A549 (cell line): ENCODE results near the gene SH3GL2. TPM values are rescaled to one million over a fixed set of nuclear protein-coding genes. Genes with fewer than 3 reads are reported as not detected.

Experiments
- ATAC-seq, 2 experiments: fragments of 200-7000 bp in 1 of 2; fragments of >200 bp in 1 of 2; cut with Nextera tagmentation in 1 of 2; cut with Tn5 transposase in 1 of 2; 3 replicates each; pipeline versions ENCODE4 v1.8.0 to v1.9.1; 2018 to 2020; ENCODE audit warnings: mild to moderate bottlenecking in 1 of 2, moderate library complexity in 1 of 2
- CTCF ChIA-PET: fragments of 300-600 bp; sonication (Branson Sonifier 250); formaldehyde crosslinking; extraction: SDS; loops from one replicate; lab custom pipeline; 2021; ENCODE audit warnings: antibody characterized with exemption, inconsistent platforms; lab: Yijun Ruan, JAX
- POLR2A ChIA-PET: fragments of 350-600 bp; formaldehyde crosslinking; extraction: SDS; loops from one replicate; lab custom pipeline; 2021; ENCODE audit warnings: antibody characterized with exemption, inconsistent platforms; lab: Yijun Ruan, JAX
- DNase-seq, 2 experiments: peaks; one replicate each; pipeline versions ENCODE4 v3.0.0 to v3.0.0-alpha.2; 2011 to 2016; ENCODE audit warnings: low read depth in 1 of 2, low spot score in 1 of 2
- FAIRE-seq: peaks from 2 replicates; lab custom pipeline; 2011; peaks lifted over from hg19 to GRCh38; lab: Jason Lieb, UNC
- H3K27ac ChIP-seq, 2 experiments: fragments of >200 bp; sonication (Bioruptor Twin); formaldehyde crosslinking; 3 replicates each; pipeline ENCODE4 v1.5.1; 2016 to 2017
- H3K4me1 ChIP-seq: fragments of >200 bp; sonication (Bioruptor Twin); formaldehyde crosslinking; 3 replicates; pipeline ENCODE4 v1.6.1; 2016
- H3K4me2 ChIP-seq: fragments of >200 bp; sonication (Bioruptor Twin); formaldehyde crosslinking; 3 replicates; pipeline ENCODE4 v1.6.1; 2016
- H3K4me3 ChIP-seq: fragments of >200 bp; sonication (Bioruptor Twin); formaldehyde crosslinking; 3 replicates; pipeline ENCODE4 v1.5.1; 2016
- H3K9me3 ChIP-seq: fragments of >200 bp; sonication (Bioruptor Twin); formaldehyde crosslinking; 3 replicates; pipeline ENCODE4 v1.6.1; 2016
- ATOH8 ChIP-seq: fragments of 250-450 bp; sonication (Bioruptor Pico); IDR thresholded peaks from 2 replicates; pipeline ENCODE4 v1.5.0; 2020; ENCODE audit warnings: low read depth, mild to moderate bottlenecking, moderate library complexity
- BHLHE40 ChIP-seq: IDR thresholded peaks from 2 replicates; pipeline ENCODE4 v1.6.1; 2012; ENCODE audit warnings: low read depth, low read length, inconsistent platforms
- CBX2 ChIP-seq: fragments of 200-600 bp; sonication (generic); IDR thresholded peaks from 2 replicates; pipeline ENCODE4 v1.6.1; 2016; ENCODE audit warnings: low read depth, mild to moderate bottlenecking, borderline replicate concordance
- CEBPB ChIP-seq, 2 experiments: fragments of >200 bp in 1 of 2; sonication (Bioruptor Twin) in 1 of 2; formaldehyde crosslinking in 1 of 2; IDR thresholded peaks; 2 replicates each; pipeline ENCODE4 v1.6.1; 2012 to 2016
- CHD4 ChIP-seq: fragments of 200-600 bp; sonication (generic); IDR thresholded peaks from 2 replicates; pipeline ENCODE4 v1.6.1; 2016; ENCODE audit warnings: antibody characterized with exemption, mild to moderate bottlenecking, borderline replicate concordance
- EHF ChIP-seq: fragments of 250-450 bp; sonication (Bioruptor Pico); IDR thresholded peaks from 2 replicates; pipeline ENCODE4 v1.5.0; 2020; ENCODE audit warnings: mild to moderate bottlenecking
- EP300 ChIP-seq, 2 experiments: fragments of >200 bp; sonication (Bioruptor Twin); formaldehyde crosslinking; IDR thresholded peaks; 2 replicates in 1 of 2; 3 replicates in 1 of 2; pipeline ENCODE4 v1.6.1; 2016 to 2017
- ESRRA ChIP-seq: fragments of 150-350 bp; IDR thresholded peaks from 2 replicates; pipeline ENCODE4 v1.6.1; 2014; ENCODE audit warnings: mild to moderate bottlenecking, low read length, borderline replicate concordance
- FOSB ChIP-seq: fragments of 250-450 bp; sonication (Bioruptor Pico); IDR thresholded peaks from 2 replicates; pipeline ENCODE4 v1.5.0; 2020; ENCODE audit warnings: mild to moderate bottlenecking, moderate library complexity
- FOSL2 ChIP-seq, 2 experiments: fragments of 450-650 bp in 1 of 2; fragments of >200 bp in 1 of 2; sonication (Bioruptor Twin) in 1 of 2; formaldehyde crosslinking; IDR thresholded peaks; 2 replicates each; pipeline versions ENCODE4 v1.5.0 to v1.6.1; 2016 to 2020; ENCODE audit warnings: mild to moderate bottlenecking in 1 of 2, moderate library complexity in 1 of 2
- GATA3 ChIP-seq: IDR thresholded peaks from 2 replicates; pipeline ENCODE4 v1.6.1; 2012; ENCODE audit warnings: borderline replicate concordance
- HES2 ChIP-seq: fragments of >200 bp; sonication (Bioruptor Twin); formaldehyde crosslinking; IDR thresholded peaks from 2 replicates; pipeline ENCODE4 v1.6.1; 2016
- HEYL ChIP-seq: fragments of 250-450 bp; sonication (Bioruptor Pico); IDR thresholded peaks from 2 replicates; pipeline ENCODE4 v1.8.0; 2021; ENCODE audit warnings: mild to moderate bottlenecking, moderate library complexity
- HOXA7 ChIP-seq: fragments of 250-450 bp; sonication (Bioruptor Pico); IDR thresholded peaks from 2 replicates; pipeline ENCODE4 v1.5.0; 2020; ENCODE audit warnings: mild to moderate bottlenecking, moderate library complexity
- HOXB5 ChIP-seq: fragments of 250-450 bp; sonication (Bioruptor Pico); IDR thresholded peaks from 2 replicates; pipeline ENCODE4 v1.5.0; 2020; ENCODE audit warnings: mild to moderate bottlenecking, moderate library complexity
- JUNB ChIP-seq: fragments of >200 bp; sonication (Bioruptor Twin); formaldehyde crosslinking; IDR thresholded peaks from 2 replicates; pipeline ENCODE4 v1.6.1; 2016
- MAZ ChIP-seq: fragments of 150-350 bp; IDR thresholded peaks from 2 replicates; pipeline ENCODE4 v1.6.1; 2014; ENCODE audit warnings: antibody characterized with exemption, low read depth, low read length, borderline replicate concordance
- MYC ChIP-seq: IDR thresholded peaks from 2 replicates; pipeline ENCODE4 v1.6.1; 2012; ENCODE audit warnings: mild to moderate bottlenecking, inconsistent platforms, low read length, improper control_type of control experiment, borderline replicate concordance
- NFE2L2 ChIP-seq: fragments of 150-350 bp; conservative IDR thresholded peaks from 2 replicates; pipeline ENCODE4 v1.6.1; 2014; ENCODE audit warnings: low read length
- NPAS2 ChIP-seq: fragments of 250-450 bp; sonication (Bioruptor Pico); IDR thresholded peaks from 2 replicates; pipeline ENCODE4 v1.8.0; 2022; ENCODE audit warnings: mild to moderate bottlenecking, moderate library complexity, borderline replicate concordance
- PBX3 ChIP-seq: IDR thresholded peaks from 2 replicates; pipeline ENCODE4 v1.6.1; 2012
- PHF8 ChIP-seq: fragments of 200-600 bp; sonication (generic); IDR thresholded peaks from 2 replicates; pipeline ENCODE4 v1.6.1; 2016; ENCODE audit warnings: low read depth, mild to moderate bottlenecking, antibody characterized with exemption, moderate library complexity, borderline replicate concordance
- POLR2A ChIP-seq: IDR thresholded peaks from 2 replicates; pipeline ENCODE4 v1.6.1; 2012; ENCODE audit warnings: mild to moderate bottlenecking, low read length
- POLR2AphosphoS2 ChIP-seq: conservative IDR thresholded peaks from 2 replicates; pipeline ENCODE4 v1.6.1; 2012; ENCODE audit warnings: low read length, improper control_type of control experiment, inconsistent platforms
- RCOR1 ChIP-seq: fragments of 150-350 bp; IDR thresholded peaks from 2 replicates; pipeline ENCODE4 v1.6.1; 2014; ENCODE audit warnings: antibody characterized with exemption, low read length, low read depth
- RNF2 ChIP-seq: fragments of 200-600 bp; sonication (generic); IDR thresholded peaks from 2 replicates; pipeline ENCODE4 v1.6.1; 2016; ENCODE audit warnings: low read depth, mild to moderate bottlenecking, antibody characterized with exemption, moderate library complexity, borderline replicate concordance
- SMC3 ChIP-seq: fragments of >200 bp; sonication (Bioruptor Twin); formaldehyde crosslinking; IDR thresholded peaks from 3 replicates; pipeline ENCODE4 v1.6.1; 2018; ENCODE audit warnings: inconsistent platforms
- SREBF2 ChIP-seq: fragments of 450-650 bp; IDR thresholded peaks from 2 replicates; pipeline ENCODE4 v1.6.1; 2014; ENCODE audit warnings: mild to moderate bottlenecking, moderate library complexity
- TFCP2L1 ChIP-seq: fragments of 250-450 bp; sonication (Bioruptor Pico); IDR thresholded peaks from 2 replicates; pipeline ENCODE4 v1.5.0; 2021; ENCODE audit warnings: mild to moderate bottlenecking
- ZC3H11A ChIP-seq: fragments of 450-650 bp; IDR thresholded peaks from 2 replicates; pipeline ENCODE4 v1.6.1; 2014; ENCODE audit warnings: antibody characterized with exemption, mild to moderate bottlenecking
- ZFP36 ChIP-seq: fragments of 450-650 bp; IDR thresholded peaks from 2 replicates; pipeline ENCODE4 v1.6.1; 2014; ENCODE audit warnings: borderline replicate concordance; ENCODE audit not compliant: partially characterized antibody
- ZNF302 ChIP-seq: fragments of 250-450 bp; sonication (Bioruptor Pico); IDR thresholded peaks from 2 replicates; pipeline ENCODE4 v1.9.0; 2021; ENCODE audit warnings: inconsistent platforms, mild to moderate bottlenecking, moderate library complexity
- WGBS: methylation state at CpG from one replicate; pipeline ENCODE4 v1.1.6; 2017; ENCODE audit errors: missing lambda C conversion rate; 5-methylcytosine and 5-hydroxymethylcytosine counted together
- polyA plus RNA-seq, 4 experiments: library from polyadenylated mRNA; depleted of rRNA in 3 of 4; stranded (reverse); fragments of >200 nt; fragmentation: RNase III in 1 of 4; extraction: RNeasy Plus Mini Kit Qiagen cat#74134 plus additional on column Dnase treatment in 1 of 4; gene quantifications; 2 replicates in 3 of 4; 3 replicates in 1 of 4; pipeline ENCODE4 v1.2.3, GENCODE V29; 2011 to 2017

SH3GL2 gene
- polyA plus RNA-seq, 2 of the 4 experiments (the other 2 are of a cell fraction): 0.03 TPM

GRCh38 chr9:17604556-17604955 lies 25.7 kb downstream of the SH3GL2 start:
- Histone ChIP-seq H3K4me3 (no peak overlapping the region), H3K9me3 (no peaks in the 10 kb centered on the region), H3K27ac (no peak overlapping the region), H3K4me1 (no peaks in the 10 kb centered on the region), H3K4me2 (no peak overlapping the region)
- WGBS: 16% methylated on average over 5 of the region's 5 CpGs
- FAIRE-seq: no peak
- no peak for ATAC-seq
- TF ChIP-seq GATA3 (no peak), CEBPB (IDR thresholded peaks at IDR 0.05) (no peak), PHF8 (no peak), ZFP36 (no peak), POLR2A (no peak), ATOH8 (CRISPR knock-in tag) (no peak), ZC3H11A (no peak), BHLHE40 (no peak), SMC3 (no peak), CHD4 (no peak), RNF2 (no peak), TFCP2L1 (no peak), EHF (CRISPR knock-in tag) (no peak), HOXB5 (CRISPR knock-in tag) (no peak), JUNB (no peak), PBX3 (no peak), ESRRA (no peak), CBX2 (no peak)
- no peak for DNase-seq
- POLR2A ChIA-PET: no interaction called here
- CTCF ChIA-PET: interaction anchor here (0.6 kb wide), 1 partner anchor 102 kb away, joined by 4 read pairs; no protein-coding TSS in a partner anchor

DNA sequence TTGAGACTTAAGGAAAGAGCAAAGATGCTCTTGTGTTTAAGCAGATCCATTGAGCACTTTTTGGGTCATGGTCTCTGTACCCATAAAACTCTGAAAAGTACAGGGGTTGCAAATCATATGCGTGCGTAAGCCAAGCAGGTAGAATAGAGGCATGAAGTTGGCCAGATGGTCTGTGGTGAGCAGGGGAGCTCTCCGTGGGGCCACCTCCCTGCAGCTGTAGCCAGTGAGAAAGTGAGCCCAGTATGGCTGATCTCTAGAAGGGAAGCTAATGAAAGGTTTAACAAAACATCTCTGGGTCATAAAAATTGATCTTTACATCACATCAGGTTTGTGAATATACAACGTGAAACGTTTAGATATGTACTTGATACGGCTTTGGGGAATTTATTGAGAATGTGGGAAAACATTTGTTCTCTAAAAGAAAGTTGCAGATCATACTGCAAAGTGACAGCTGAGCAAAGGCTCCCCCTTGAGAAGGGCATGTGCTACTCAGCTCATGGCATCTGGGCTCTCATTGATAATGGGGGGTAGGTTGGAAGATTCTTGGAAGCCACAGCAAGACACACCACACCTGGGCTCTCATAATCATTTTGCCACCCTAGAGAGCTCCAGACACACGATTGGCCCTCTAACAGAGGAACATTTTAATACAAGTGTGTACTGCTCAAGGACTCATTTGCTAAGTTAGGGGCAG lies 30.6 kb downstream of the SH3GL2 start:
- Histone ChIP-seq H3K4me2 (no peak overlapping the region), H3K9me3 (no peaks in the 10 kb centered on the region), H3K4me3 (no peak overlapping the region), H3K27ac (no peak overlapping the region), H3K4me1 (no peaks in the 10 kb centered on the region)
- 32% methylated on average over 7 of the region's 7 CpGs for WGBS
- no peak for FAIRE-seq
- no peak for TF ChIP-seq HOXA7
- TF ChIP-seq JUNB: no peak
- TF ChIP-seq SREBF2: no peak
- TF ChIP-seq POLR2AphosphoS2: no peak
- TF ChIP-seq ZC3H11A: no peak
- no peak for TF ChIP-seq CEBPB (IDR thresholded peaks at IDR 0.05)
- no peak for TF ChIP-seq ZNF302 (CRISPR knock-in tag)
- no peak for TF ChIP-seq FOSB
- no peak for TF ChIP-seq PHF8
- TF ChIP-seq RNF2: no peak
- DNase-seq: no peak
- no peak for ATAC-seq
- POLR2A ChIA-PET: no interaction called here
- CTCF ChIA-PET: no interaction called here

- no peak for TF ChIP-seq GATA3
- TF ChIP-seq RNF2: no peak
- TF ChIP-seq PHF8: no peak
- TF ChIP-seq MAZ: no peak
- TF ChIP-seq HEYL (CRISPR knock-in tag): no peak
- no peak for TF ChIP-seq FOSB
- no peak for TF ChIP-seq MYC
- TF ChIP-seq RCOR1: no peak
- no peak for TF ChIP-seq TFCP2L1
- TF ChIP-seq EP300 (IDR thresholded peaks at IDR 0.05): no peak
- TF ChIP-seq POLR2A: no peak
- TF ChIP-seq SMC3: no peak
- no peak for TF ChIP-seq NFE2L2
- no peak for TF ChIP-seq HES2
- no peak for TF ChIP-seq FOSL2 (IDR thresholded peaks at IDR 0.05)
- no peak for TF ChIP-seq FOSL2 (CRISPR knock-in tag; IDR thresholded peaks at IDR 0.05)
- no peak for TF ChIP-seq NPAS2 (CRISPR knock-in tag)
- no peak for TF ChIP-seq ATOH8 (CRISPR knock-in tag)
- H3K27ac ChIP-seq: no peak overlapping the region
- H3K4me1 ChIP-seq: no peaks in the 10 kb centered on the region
- POLR2A ChIA-PET: no interaction called here
- H3K4me2 ChIP-seq: no peak overlapping the region
- 2% methylated on average over 2 of the region's 2 CpGs for WGBS
- H3K9me3 ChIP-seq: no peaks in the 10 kb centered on the region
- H3K4me3 ChIP-seq: no peak overlapping the region
- no peak for ATAC-seq
- no peak for DNase-seq
- no peak for FAIRE-seq
- CTCF ChIA-PET: no interaction called here
These were observed 32.5 kb downstream of the SH3GL2 start for GRCh38 chr9:17611342-17611741.
